Natural killer cell (primary cell): ENCODE data around the gene CAMTA1. TPM values are rescaled to one million over a fixed set of nuclear protein-coding genes. Genes with fewer than 3 reads are reported as not detected.

Experiments used
- ATAC-seq, 3 donors: fragments of 150-1000 bp in 2 of 3; fragments of 200-7000 bp in 1 of 3; cut with Tn5 transposase; 1 replicate in 1 of 3; 2 replicates in 2 of 3; pipeline ENCODE4 v1.10.0; 2021; ENCODE audit warnings: mild to moderate bottlenecking in 2 of 3, moderate library complexity in 2 of 3
- DNase-seq, 2 donors: peaks; one replicate each; pipeline versions ENCODE4 v3.0.0 to v3.0.0-alpha.2; 2013 to 2021; ENCODE audit warnings: mixed read lengths in 1 of 2
- H3K27ac ChIP-seq: one replicate; pipeline ENCODE4 v1.5.1; 2013; ENCODE audit warnings: mild to moderate bottlenecking, low read length
- H3K27me3 ChIP-seq: one replicate; pipeline ENCODE4 v1.6.1; 2013; ENCODE audit warnings: low read length; ENCODE audit not compliant: control insufficient read depth, insufficient read depth
- H3K36me3 ChIP-seq: one replicate; pipeline ENCODE4 v1.6.1; 2013; ENCODE audit warnings: low read length; ENCODE audit not compliant: control insufficient read depth, insufficient read depth
- H3K4me1 ChIP-seq: one replicate; pipeline ENCODE4 v1.6.1; 2013; ENCODE audit warnings: low read length; ENCODE audit not compliant: control insufficient read depth, insufficient read depth
- H3K4me3 ChIP-seq: one replicate; pipeline ENCODE4 v1.5.1; 2013; ENCODE audit warnings: low read length
- H3K9me3 ChIP-seq: one replicate; pipeline ENCODE4 v1.6.1; 2013; ENCODE audit warnings: low read length; ENCODE audit not compliant: control insufficient read depth, insufficient read depth
- H3K27ac Mint-ChIP-seq, 2 donors: one replicate each; pipeline ENCODE4 v1.8.0; 2022; ENCODE audit warnings: mild to moderate bottlenecking in 2 of 2, mixed read lengths in 2 of 2, moderate library complexity in 1 of 2
- H3K27me3 Mint-ChIP-seq, 2 donors: one replicate each; pipeline ENCODE4 v1.8.0; 2022; ENCODE audit warnings: low read depth in 2 of 2, mixed read lengths in 2 of 2
- H3K36me3 Mint-ChIP-seq: one replicate; pipeline ENCODE4 v1.8.0; 2022; ENCODE audit warnings: mixed read lengths
- H3K4me1 Mint-ChIP-seq, 2 donors: one replicate each; pipeline ENCODE4 v1.8.0; 2022; ENCODE audit warnings: mixed read lengths in 2 of 2
- H3K4me3 Mint-ChIP-seq: one replicate; pipeline ENCODE4 v1.8.0; 2022; ENCODE audit warnings: mild to moderate bottlenecking, moderate library complexity, mixed read lengths
- H3K9me3 Mint-ChIP-seq, 2 donors: one replicate each; pipeline ENCODE4 v1.8.0; 2022; ENCODE audit warnings: mixed read lengths in 2 of 2
- CTCF ChIP-seq: fragments of 200-600 bp; IDR thresholded peaks from one replicate; pipeline ENCODE4 v1.8.0; 2022; ENCODE audit warnings: antibody characterized with exemption
- WGBS: methylation state at CpG from one replicate; pipeline ENCODE4 v1.1.7; 2013; ENCODE audit warnings: missing lambda C conversion rate; ENCODE audit not compliant: insufficient coverage; 5-methylcytosine and 5-hydroxymethylcytosine counted together
- intact Hi-C: fragments of 100-400 bp; cut with micrococcal nuclease; formaldehyde crosslinking; loops from one replicate; pipeline ENCODE4 v1.14.2; 2022
- total RNA-seq, 4 donors: library from RNA; stranded (reverse); fragments of 120-200 nt in 1 of 4; gene quantifications; one replicate each; pipeline versions ENCODE4 v1.2.3 to v1.2.4, GENCODE V29; 2013 to 2022

CAMTA1 gene
- total RNA-seq, 3 donors from 2014 or later (not counting 1 experiment from before 2014, with no cell fraction given) = 40.6 to 53.3 (median 44.9) TPM

DNA sequence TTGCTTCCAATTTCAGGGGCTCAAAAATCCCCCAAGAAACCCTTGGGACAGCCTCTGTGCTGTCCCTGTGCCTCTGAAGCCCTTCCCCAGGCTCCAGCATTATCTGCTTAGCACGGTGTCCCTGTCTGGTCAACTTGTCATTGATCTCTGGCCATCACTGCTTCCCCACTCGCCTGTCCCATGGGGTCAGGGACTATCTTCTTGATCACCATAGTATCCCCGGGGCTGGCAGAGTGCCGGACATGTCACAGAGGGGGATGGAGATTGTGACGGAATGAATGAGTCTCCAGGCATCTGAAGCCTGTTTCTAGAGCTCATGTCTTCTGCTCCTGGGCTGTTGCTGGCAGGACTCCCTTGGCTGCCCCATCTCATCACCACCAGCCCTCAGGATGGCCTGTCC is 886.4 kb downstream of the CAMTA1 start:
- Mint-ChIP-seq H3K36me3 (no peaks in the 10 kb centered on the region), H3K4me3 (no peak overlapping the region), H3K27ac (no peak overlapping the region), H3K9me3 (no peaks in the 10 kb centered on the region), H3K4me1 (peaks cover 0 to 11% of the 10 kb centered on the region in 2 donors), H3K27me3 (peaks cover 0 to 5% of the 10 kb centered on the region in 2 donors)
- ATAC-seq (no peak), DNase-seq (no peak)
- no peak for TF ChIP-seq CTCF
- Histone ChIP-seq H3K9me3 (no peaks in the 10 kb centered on the region), H3K4me1 (peaks cover 20% of the 10 kb centered on the region), H3K36me3 (no peaks in the 10 kb centered on the region), H3K27ac (no peak overlapping the region), H3K27me3 (no peaks in the 10 kb centered on the region), H3K4me3 (no peak overlapping the region)
- intact Hi-C loops = no loop called here
- 93% methylated on average over 5 of the region's 5 CpGs for WGBS

DNA sequence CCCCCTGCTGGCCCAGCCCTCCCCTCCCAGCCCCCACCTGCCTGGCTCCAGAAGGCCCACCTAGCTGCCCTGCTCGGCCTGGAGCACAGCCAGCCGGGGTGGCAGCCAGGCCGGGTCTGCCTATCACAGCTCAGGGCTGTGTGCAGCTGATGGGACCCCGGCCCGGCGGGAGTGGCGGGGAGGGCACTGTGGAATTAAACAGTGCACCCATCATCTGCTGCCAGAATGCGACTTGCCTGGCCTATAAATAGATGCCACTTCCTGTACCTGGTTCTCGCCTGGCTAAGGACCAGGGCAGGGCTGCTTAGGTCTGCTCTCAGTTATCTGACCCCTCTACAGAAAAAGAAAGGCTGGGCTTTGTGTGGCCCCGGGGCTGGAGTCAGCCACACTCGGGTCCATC is 887.6 kb downstream of the CAMTA1 start:
- TF ChIP-seq CTCF = no peak
- Mint-ChIP-seq H3K36me3 (no peaks in the 10 kb centered on the region), H3K9me3 (no peaks in the 10 kb centered on the region), H3K27ac (no peak overlapping the region), H3K27me3 (peaks cover 0 to 5% of the 10 kb centered on the region in 2 donors), H3K4me1 (peaks cover 0 to 9% of the 10 kb centered on the region in 2 donors), H3K4me3 (no peak overlapping the region)
- no peak for DNase-seq
- H3K9me3 ChIP-seq = no peaks in the 10 kb centered on the region
- no peak for ATAC-seq
- WGBS = 33% methylated on average over 11 of the region's 11 CpGs
- intact Hi-C loops = no loop called here
- H3K4me3 ChIP-seq = no peak overlapping the region
- no peaks in the 10 kb centered on the region for H3K36me3 ChIP-seq
- no peaks in the 10 kb centered on the region for H3K27me3 ChIP-seq
- H3K27ac ChIP-seq = no peak overlapping the region
- H3K4me1 ChIP-seq = peaks cover 16% of the 10 kb centered on the region

DNA sequence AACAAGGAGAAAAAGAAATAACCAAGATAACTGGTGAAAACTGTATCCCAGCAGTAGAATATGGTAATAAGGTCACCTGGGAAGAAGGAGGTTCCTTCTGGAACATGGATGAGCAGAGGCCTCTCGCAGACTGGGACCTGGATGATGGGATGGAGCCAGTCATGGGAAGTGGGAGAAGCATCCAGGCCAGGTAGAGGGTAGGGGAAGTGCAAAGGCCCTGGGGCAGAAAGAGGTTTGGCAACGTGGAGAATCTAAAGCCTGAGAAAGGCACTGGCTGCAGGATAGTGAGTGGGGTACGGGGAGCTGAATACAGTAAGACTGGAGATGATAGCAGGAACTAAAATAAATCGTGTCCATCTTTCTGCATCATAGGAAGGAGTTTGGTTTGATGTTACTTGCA is 889.7 kb downstream of the CAMTA1 start:
- H3K36me3 ChIP-seq = no peaks in the 10 kb centered on the region
- no peak overlapping the region for H3K4me3 ChIP-seq
- H3K9me3 Mint-ChIP-seq = no peaks in the 10 kb centered on the region
- peaks cover 16% of the 10 kb centered on the region for H3K4me1 ChIP-seq
- H3K27ac ChIP-seq = no peak overlapping the region
- H3K9me3 ChIP-seq = no peaks in the 10 kb centered on the region
- H3K4me1 Mint-ChIP-seq = peaks cover 0 to under 1% of the 10 kb centered on the region in 2 donors
- no peaks in the 10 kb centered on the region for H3K27me3 ChIP-seq
- ATAC-seq = no peak
- WGBS = 87% methylated on average over 4 of the region's 4 CpGs
- TF ChIP-seq CTCF = no peak
- no peak overlapping the region for H3K4me3 Mint-ChIP-seq
- H3K27me3 Mint-ChIP-seq = peaks cover 0 to 5% of the 10 kb centered on the region in 2 donors
- no peak for DNase-seq
- no peak overlapping the region for H3K27ac Mint-ChIP-seq
- intact Hi-C loops = no loop called here
- H3K36me3 Mint-ChIP-seq = no peaks in the 10 kb centered on the region
